ENCODE measurements around the gene ZNFX1.

DNA sequence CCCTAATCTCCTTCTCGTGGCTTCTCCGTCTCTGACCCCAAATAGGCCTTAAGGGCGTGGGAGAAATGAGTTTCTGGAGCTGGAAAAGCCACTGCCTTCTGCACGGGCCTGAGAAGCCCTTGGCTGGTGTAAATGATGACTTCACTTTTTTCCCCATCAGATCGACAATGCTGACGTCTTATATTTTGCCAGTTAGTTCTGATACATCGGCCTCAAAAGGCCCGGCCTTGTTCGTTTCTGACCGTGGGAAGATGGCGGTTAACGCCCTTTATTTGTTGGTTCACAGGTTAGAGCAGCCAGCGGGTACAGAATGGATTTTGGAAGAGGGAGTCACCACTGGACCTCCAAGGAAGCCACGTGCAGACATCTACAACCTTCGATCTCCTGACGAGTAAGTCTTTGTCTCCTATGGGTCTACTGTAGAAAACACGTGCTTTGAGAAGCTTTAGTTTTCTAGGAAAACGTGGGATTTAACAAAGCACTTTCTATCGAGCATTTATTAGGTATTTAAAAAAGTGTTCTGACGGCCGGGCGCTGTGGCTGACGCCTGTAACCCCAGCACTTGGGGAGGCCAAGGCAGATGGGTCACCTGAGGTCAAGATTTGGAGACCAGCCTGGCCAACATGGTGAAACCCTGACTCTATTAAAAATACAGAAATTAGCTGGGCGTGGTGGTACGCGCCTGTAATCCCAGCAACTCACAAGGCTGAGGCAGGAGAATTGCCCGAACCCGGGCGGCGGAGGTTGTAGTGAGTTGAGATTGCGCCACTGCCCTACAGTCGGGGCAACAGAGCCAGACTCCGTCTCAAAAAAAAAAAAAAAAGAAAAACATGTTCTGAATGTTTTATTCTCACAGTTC, 1.2 kb upstream of the ZNFX1 start:
- TF ChIP-seq CTCF (IDR thresholded peaks at IDR 0.05) = no peak
- no peak for TF ChIP-seq POLR2A (IDR thresholded peaks at IDR 0.05)
